Transverse colon (tissue), 4 donors: ENCODE measurements around the gene TCN1. TPM values are rescaled to one million over a fixed set of nuclear protein-coding genes. Genes with fewer than 3 reads are reported as not detected.

ENCODE experiments used
- DNase-seq: peaks from one replicate; pipeline ENCODE4 v3.0.0-alpha.2; 2019
- H3K27ac ChIP-seq, 4 donors: fragments of 200-600 bp; sonication (generic); 2 replicates each; pipeline ENCODE4 v1.5.1; 2016 to 2018; ENCODE audit warnings: inconsistent platforms in 4 of 4
- H3K27me3 ChIP-seq: fragments of 200-600 bp; sonication (generic); 2 replicates; pipeline ENCODE4 v1.5.1; 2017; ENCODE audit warnings: inconsistent platforms
- H3K36me3 ChIP-seq, 4 donors: fragments of 200-600 bp; sonication (generic); 2 replicates each; pipeline ENCODE4 v1.5.1; 2017 to 2019; ENCODE audit warnings: inconsistent platforms in 4 of 4
- H3K4me1 ChIP-seq, 4 donors: fragments of 200-600 bp; sonication (generic); 2 replicates each; pipeline ENCODE4 v1.5.1; 2017 to 2020; ENCODE audit warnings: inconsistent platforms in 4 of 4
- H3K4me3 ChIP-seq, 4 donors: fragments of 200-600 bp; sonication (generic); 1 replicate in 1 of 4; 2 replicates in 3 of 4; pipeline versions ENCODE4 v1.5.1 to v1.6.1; 2017 to 2019; ENCODE audit warnings: inconsistent platforms in 4 of 4
- H3K9me3 ChIP-seq, 2 donors: fragments of 200-600 bp; sonication (generic); 2 replicates each; pipeline ENCODE4 v1.5.1; 2017 to 2019; ENCODE audit warnings: inconsistent platforms in 2 of 2
- EP300 ChIP-seq: sonication (generic); formaldehyde crosslinking; IDR thresholded peaks from one replicate; pipeline ENCODE4 v1.6.1; 2017; ENCODE audit warnings: antibody characterized with exemption, low read depth
- POLR2A ChIP-seq: fragments of 450-650 bp; IDR thresholded peaks from one replicate; pipeline ENCODE4 v1.6.1; 2016; ENCODE audit warnings: antibody characterized with exemption, mild to moderate bottlenecking, moderate library complexity
- POLR2AphosphoS5 ChIP-seq, 3 donors: sonication (generic); formaldehyde crosslinking; IDR thresholded peaks; one replicate each; pipeline ENCODE4 v1.6.1; 2016; ENCODE audit warnings: antibody characterized with exemption in 3 of 3
- WGBS, 2 donors: methylation state at CpG; one replicate each; pipeline ENCODE4 v1.1.5; 2018; ENCODE audit warnings: low coverage in 1 of 2; 5-methylcytosine and 5-hydroxymethylcytosine counted together
- in situ Hi-C, 4 donors: fragments of 200-750 bp; cut with MboI; loops; one replicate each; pipeline versions ENCODE4 v1.15.0 to v1.15.1; 2017; ENCODE audit warnings: low sequenced_read_pairs in 3 of 4, low pct_ligation_motif_present in 1 of 4, low pct_unique_long_range_greater_than_20kb in 1 of 4
- intact Hi-C: fragments of 100-400 bp; cut with DNase I; formaldehyde crosslinking; loops from one replicate; pipeline ENCODE4 v1.15.1; 2023; ENCODE audit warnings: low total_unique reads
- total RNA-seq, 4 donors: library from RNA; depleted of rRNA; stranded (reverse); fragments of >200 nt; gene quantifications; one replicate each; pipeline ENCODE4 v1.1.0, GENCODE V29; 2016
- TF ChIP-seq, protein P1 (sequence below), 5 experiments: fragments of 200-600 bp in 3 of 5; fragments of 450-650 bp in 2 of 5; sonication (generic) in 3 of 5; IDR thresholded peaks; 1 replicate in 2 of 5; 2 replicates in 3 of 5; pipeline ENCODE4 v1.5.1; 2016 to 2017; ENCODE audit warnings: antibody characterized with exemption in 5 of 5, inconsistent platforms in 3 of 5, mild to moderate bottlenecking in 2 of 5, moderate library complexity in 1 of 5

TCN1 gene
- total RNA-seq, 4 donors from 2014 or later: not detected

- intact Hi-C loops (no loop called here), in situ Hi-C loops (no loop called here)
- WGBS, 2 donors: 66 to 78% methylated on average over 6 to 11 of the region's 11 CpGs
- Histone ChIP-seq H3K27ac (no peak overlapping the region), H3K9me3 (no peaks in the 10 kb centered on the region), H3K4me1 (no peaks in the 10 kb centered on the region), H3K27me3 (no peaks in the 10 kb centered on the region), H3K4me3 (no peak overlapping the region), H3K36me3 (no peaks in the 10 kb centered on the region)
- TF ChIP-seq, protein P1, sequence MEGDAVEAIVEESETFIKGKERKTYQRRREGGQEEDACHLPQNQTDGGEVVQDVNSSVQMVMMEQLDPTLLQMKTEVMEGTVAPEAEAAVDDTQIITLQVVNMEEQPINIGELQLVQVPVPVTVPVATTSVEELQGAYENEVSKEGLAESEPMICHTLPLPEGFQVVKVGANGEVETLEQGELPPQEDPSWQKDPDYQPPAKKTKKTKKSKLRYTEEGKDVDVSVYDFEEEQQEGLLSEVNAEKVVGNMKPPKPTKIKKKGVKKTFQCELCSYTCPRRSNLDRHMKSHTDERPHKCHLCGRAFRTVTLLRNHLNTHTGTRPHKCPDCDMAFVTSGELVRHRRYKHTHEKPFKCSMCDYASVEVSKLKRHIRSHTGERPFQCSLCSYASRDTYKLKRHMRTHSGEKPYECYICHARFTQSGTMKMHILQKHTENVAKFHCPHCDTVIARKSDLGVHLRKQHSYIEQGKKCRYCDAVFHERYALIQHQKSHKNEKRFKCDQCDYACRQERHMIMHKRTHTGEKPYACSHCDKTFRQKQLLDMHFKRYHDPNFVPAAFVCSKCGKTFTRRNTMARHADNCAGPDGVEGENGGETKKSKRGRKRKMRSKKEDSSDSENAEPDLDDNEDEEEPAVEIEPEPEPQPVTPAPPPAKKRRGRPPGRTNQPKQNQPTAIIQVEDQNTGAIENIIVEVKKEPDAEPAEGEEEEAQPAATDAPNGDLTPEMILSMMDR (IDR thresholded peaks at IDR 0.05): no peak
- TF ChIP-seq POLR2A (no peak), POLR2AphosphoS5 (IDR thresholded peaks at IDR 0.05) (no peak), EP300 (no peak)
- no peak for DNase-seq
These were observed 33.2 kb upstream of the TCN1 start for GRCh38 chr11:59899532-59899931.

- H3K27ac ChIP-seq: no peak overlapping the region
- H3K9me3 ChIP-seq: no peaks in the 10 kb centered on the region
- H3K27me3 ChIP-seq: no peaks in the 10 kb centered on the region
- TF ChIP-seq, protein P1 (IDR thresholded peaks at IDR 0.05): no peak
- TF ChIP-seq POLR2AphosphoS5 (IDR thresholded peaks at IDR 0.05): no peak
- TF ChIP-seq POLR2A: no peak
- no peak for TF ChIP-seq EP300
- intact Hi-C loops (no loop called here), in situ Hi-C loops (no loop called here)
- WGBS, 2 donors: 86% methylated on average over 1 to 7 of the region's 7 CpGs
- H3K4me3 ChIP-seq: no peak overlapping the region
- no peaks in the 10 kb centered on the region for H3K4me1 ChIP-seq
- no peak for DNase-seq
- H3K36me3 ChIP-seq: no peaks in the 10 kb centered on the region
These were observed 32.4 kb upstream of the TCN1 start for GRCh38 chr11:59898650-59899049.

- intact Hi-C loops (no loop called here), in situ Hi-C loops (no loop called here)
- Histone ChIP-seq H3K4me3 (no peak overlapping the region), H3K27ac (no peak overlapping the region), H3K9me3 (no peaks in the 10 kb centered on the region), H3K36me3 (no peaks in the 10 kb centered on the region), H3K27me3 (no peaks in the 10 kb centered on the region), H3K4me1 (no peaks in the 10 kb centered on the region)
- no peak for DNase-seq
- WGBS, 2 donors: 95 to 97% methylated on average over 6 to 31 of the region's 31 CpGs
- TF ChIP-seq EP300: no peak
- TF ChIP-seq POLR2AphosphoS5 (IDR thresholded peaks at IDR 0.05): no peak
- TF ChIP-seq POLR2A: no peak
- TF ChIP-seq, protein P1 (IDR thresholded peaks at IDR 0.05): no peak
These were observed 31.8 kb upstream of the TCN1 start for GRCh38 chr11:59898046-59898445.

GRCh38 chr11:59894616-59895015, 28.3 kb upstream of the TCN1 start:
- Histone ChIP-seq H3K4me3 (no peak overlapping the region), H3K4me1 (no peaks in the 10 kb centered on the region), H3K27me3 (no peaks in the 10 kb centered on the region), H3K36me3 (no peaks in the 10 kb centered on the region), H3K27ac (no peak overlapping the region), H3K9me3 (peaks cover 2 to 5% of the 10 kb centered on the region in 2 donors)
- intact Hi-C loops: no loop called here
- 83 to 85% methylated on average over 1 of the region's 1 CpG for WGBS, 2 donors
- TF ChIP-seq, protein P1 (IDR thresholded peaks at IDR 0.05): no peak
- TF ChIP-seq EP300 (no peak), POLR2A (no peak), POLR2AphosphoS5 (IDR thresholded peaks at IDR 0.05) (no peak)
- no peak for DNase-seq
- in situ Hi-C loops: no loop called here
